Lower leg skin (tissue), 4 donors: ENCODE results near the gene KATNIP. TPM values are rescaled to one million over a fixed set of nuclear protein-coding genes. Genes with fewer than 3 reads are reported as not detected.
"Not testable (repeated sequence)": the region's sequence is repeated elsewhere in the genome, so short reads cannot be mapped to it uniquely, and the experiment has no call there.

Experiments
- DNase-seq, 2 donors: peaks; one replicate each; pipeline ENCODE4 v3.0.0-alpha.2; 2019; ENCODE audit warnings: low spot score in 2 of 2
- H3K4me3 ChIP-seq: fragments of 200-600 bp; sonication (generic); 2 replicates; pipeline ENCODE4 v1.5.1; 2017; ENCODE audit warnings: mild to moderate bottlenecking, low read depth; ENCODE audit not compliant: poor library complexity, severe bottlenecking
- CTCF ChIP-seq, 3 donors: fragments of 450-650 bp; IDR thresholded peaks; one replicate each; pipeline ENCODE4 v1.5.1; 2016; ENCODE audit warnings: antibody characterized with exemption in 3 of 3, mild to moderate bottlenecking in 3 of 3, moderate library complexity in 2 of 3
- POLR2A ChIP-seq, 2 donors: fragments of 450-650 bp; IDR thresholded peaks; one replicate each; pipeline ENCODE4 v1.6.1; 2016 to 2017; ENCODE audit warnings: antibody characterized with exemption in 2 of 2, mild to moderate bottlenecking in 1 of 2, moderate library complexity in 1 of 2
- WGBS, 2 donors: methylation state at CpG; one replicate each; pipeline ENCODE4 v1.1.5; 2018; 5-methylcytosine and 5-hydroxymethylcytosine counted together
- intact Hi-C: fragments of 100-400 bp; cut with DNase I; formaldehyde crosslinking; loops from one replicate; pipeline ENCODE4 v1.15.0; 2023; ENCODE audit warnings: low total_unique reads
- total RNA-seq, 4 donors: library from RNA; depleted of rRNA; stranded (reverse); fragments of >200 nt; gene quantifications; one replicate each; pipeline ENCODE4 v1.1.0, GENCODE V29; 2016

The KATNIP gene
- total RNA-seq, 4 donors from 2014 or later = 18.5 to 33.6 (median 25.1) TPM

GRCh38 chr16:27558932-27559331, 9.0 kb downstream of the KATNIP start:
- no peak for DNase-seq
- WGBS, 2 donors = 77 to 85% methylated on average over 1 of the region's 1 CpG
- no peak for TF ChIP-seq POLR2A (IDR thresholded peaks at IDR 0.05)
- H3K4me3 ChIP-seq = no peak overlapping the region
- intact Hi-C loops = no loop called here

DNA sequence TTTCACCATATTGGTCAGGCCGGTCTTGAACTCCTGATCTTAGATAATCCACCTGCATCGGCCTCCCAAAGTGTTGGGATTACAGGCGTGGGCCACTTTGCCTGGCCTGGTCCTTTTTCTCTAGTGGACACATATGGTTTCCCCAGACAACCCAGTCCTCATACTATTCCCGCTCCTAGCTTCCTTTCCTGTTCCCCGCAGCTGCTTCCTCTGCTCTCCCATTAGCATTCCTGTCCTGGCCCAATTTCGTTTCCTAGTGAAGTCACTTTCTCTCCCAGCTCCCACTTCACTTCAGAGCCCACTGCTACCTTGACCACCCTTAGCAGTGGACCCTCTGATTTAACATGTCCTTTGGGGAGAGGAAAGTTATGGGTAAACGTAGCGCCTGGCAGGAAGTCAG, 11.3 kb downstream of the KATNIP start:
- 92 to 94% methylated on average over 8 of the region's 8 CpGs for WGBS, 2 donors
- intact Hi-C loops = no loop called here
- TF ChIP-seq CTCF (IDR thresholded peaks at IDR 0.05) (no peak), POLR2A (IDR thresholded peaks at IDR 0.05) (no peak)
- DNase-seq = no peak
- no peak overlapping the region for H3K4me3 ChIP-seq

GRCh38 chr16:27564224-27564623, 14.3 kb downstream of the KATNIP start:
- 59 to 79% methylated on average over 5 of the region's 5 CpGs for WGBS, 2 donors
- no peak for TF ChIP-seq POLR2A (IDR thresholded peaks at IDR 0.05)
- TF ChIP-seq CTCF (IDR thresholded peaks at IDR 0.05) = no peak
- intact Hi-C loops = no loop called here
- DNase-seq = no peak
- H3K4me3 ChIP-seq = no peak overlapping the region

- H3K4me3 ChIP-seq = no peak overlapping the region
- intact Hi-C loops = no loop called here
- no peak for TF ChIP-seq CTCF (IDR thresholded peaks at IDR 0.05)
- no peak for TF ChIP-seq POLR2A (IDR thresholded peaks at IDR 0.05)
- WGBS, 2 donors = 78 to 87% methylated on average over 6 of the region's 6 CpGs
- no peak for DNase-seq
Measured at GRCh38 chr16:27566417-27566816, 16.5 kb downstream of the KATNIP start.

DNA sequence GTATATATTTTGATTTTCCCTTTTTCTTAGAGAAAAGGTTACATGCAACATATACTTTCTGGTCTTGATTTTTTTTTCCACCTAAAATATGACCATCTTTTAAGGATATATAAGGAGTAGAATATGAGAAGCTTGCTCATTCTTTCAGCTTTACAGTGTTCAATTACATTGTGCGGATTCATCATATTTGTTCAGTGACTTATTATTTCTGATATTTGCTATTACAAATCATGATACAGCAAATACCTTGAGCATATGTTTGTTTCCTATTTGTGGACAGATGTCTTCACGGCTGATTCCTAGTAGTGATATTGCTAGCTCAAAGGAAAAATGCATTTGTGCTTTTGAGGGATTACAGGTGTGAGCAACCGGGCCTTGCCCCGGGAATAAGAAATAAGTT, 18.1 kb downstream of the KATNIP start:
- no peak for DNase-seq
- no peak overlapping the region for H3K4me3 ChIP-seq
- intact Hi-C loops = no loop called here
- WGBS, 2 donors = 91 to 94% methylated on average over 4 of the region's 4 CpGs
- no peak for TF ChIP-seq CTCF (IDR thresholded peaks at IDR 0.05)
- TF ChIP-seq POLR2A (IDR thresholded peaks at IDR 0.05) = no peak

GRCh38 chr16:27570986-27571385, 21.0 kb downstream of the KATNIP start:
- H3K4me3 ChIP-seq, DNase-seq, intact Hi-C loops: not testable (repeated sequence)
- WGBS, 2 donors = 94 to 96% methylated on average over 8 of the region's 8 CpGs

DNA sequence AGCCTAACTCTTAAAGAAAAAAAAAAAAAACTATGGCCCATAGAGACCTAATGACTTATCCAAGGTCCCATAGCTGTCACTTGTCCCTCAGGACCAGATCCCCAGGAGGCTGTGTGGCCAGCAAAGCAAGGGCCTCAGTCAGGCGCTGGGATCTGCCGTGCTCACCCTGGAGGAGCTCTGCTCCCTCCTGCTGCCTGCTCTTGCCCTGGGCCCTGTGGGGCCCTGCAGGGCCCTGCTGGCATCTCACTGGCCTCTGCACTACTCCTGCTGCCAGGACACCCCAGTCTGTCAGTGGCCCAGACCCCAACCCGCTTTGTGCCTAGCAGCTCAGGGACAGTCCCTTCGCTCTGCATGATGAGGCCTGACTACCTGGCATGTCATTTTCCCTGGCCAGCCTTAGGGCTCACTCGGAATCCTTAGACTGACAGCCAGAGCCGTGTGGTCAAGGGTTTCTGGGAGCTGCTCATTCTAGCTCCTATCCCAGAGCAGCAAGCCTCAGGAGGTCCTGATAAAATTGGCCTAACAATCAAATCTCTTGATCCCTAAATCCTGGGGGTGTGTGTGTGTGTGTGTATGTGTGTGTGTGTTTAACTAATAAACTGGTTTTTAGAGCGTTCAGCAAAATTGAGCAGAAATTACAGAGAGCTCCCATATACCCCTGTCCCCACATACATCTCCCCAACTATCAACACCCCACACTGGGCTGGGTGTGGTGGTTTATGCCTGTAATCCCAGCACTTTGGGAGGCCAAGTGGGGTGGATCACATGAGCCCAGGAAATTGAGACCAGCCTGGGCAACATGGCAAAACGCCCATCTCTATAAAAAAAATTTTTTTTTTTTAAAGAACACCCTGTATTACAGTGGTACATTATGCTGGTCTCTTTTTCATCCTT, 21.7 kb downstream of the KATNIP start:
- TF ChIP-seq CTCF (IDR thresholded peaks at IDR 0.05) = no peak
- no peak for TF ChIP-seq POLR2A (IDR thresholded peaks at IDR 0.05)
- intact Hi-C loops = no loop called here
- WGBS, 2 donors = 65 to 76% methylated on average over 7 to 8 of the region's 8 CpGs
- no peak for DNase-seq
- H3K4me3 ChIP-seq = no peak overlapping the region
